GM23248 (cell line): Measurements from ENCODE around the gene PP2D1. TPM values are rescaled to one million over a fixed set of nuclear protein-coding genes. Genes with fewer than 3 reads are reported as not detected.

Source experiments
- DNase-seq: peaks from one replicate; pipeline ENCODE4 v3.0.0-alpha.2; 2015
- H2AFZ ChIP-seq: fragments of 200-600 bp; sonication (generic); 2 replicates; pipeline ENCODE4 v1.6.1; 2016; ENCODE audit warnings: antibody characterized with exemption
- H3F3A ChIP-seq: fragments of 200-600 bp; sonication (generic); 2 replicates; pipeline ENCODE4 v1.6.1; 2016; ENCODE audit warnings: mild to moderate bottlenecking, antibody characterized with exemption, mixed run types; ENCODE audit not compliant: insufficient read depth
- H3K27ac ChIP-seq: fragments of 200-600 bp; sonication (generic); 2 replicates; pipeline ENCODE4 v1.5.1; 2016; ENCODE audit warnings: mild to moderate bottlenecking
- H3K27me3 ChIP-seq: fragments of 200-600 bp; sonication (generic); replicated peaks from 2 replicates; pipeline ENCODE4 v1.6.1; 2016; ENCODE audit warnings: mild to moderate bottlenecking; ENCODE audit not compliant: insufficient read depth
- H3K36me3 ChIP-seq: fragments of 200-600 bp; sonication (generic); 2 replicates; pipeline ENCODE4 v1.6.1; 2016; ENCODE audit warnings: low read depth, mild to moderate bottlenecking
- H3K4me1 ChIP-seq: fragments of 200-600 bp; sonication (generic); 2 replicates; pipeline ENCODE4 v1.6.1; 2016; ENCODE audit warnings: mild to moderate bottlenecking; ENCODE audit not compliant: insufficient read depth
- H3K4me2 ChIP-seq: fragments of 200-600 bp; sonication (generic); one replicate; pipeline ENCODE4 v1.6.1; 2016; ENCODE audit warnings: mild to moderate bottlenecking; ENCODE audit not compliant: unreplicated experiment
- H3K4me3 ChIP-seq: fragments of 200-600 bp; sonication (generic); 2 replicates; pipeline ENCODE4 v1.5.1; 2016; ENCODE audit warnings: mild to moderate bottlenecking
- H3K79me2 ChIP-seq: fragments of 200-600 bp; sonication (generic); 2 replicates; pipeline ENCODE4 v1.6.1; 2016; ENCODE audit warnings: mild to moderate bottlenecking; ENCODE audit not compliant: insufficient read depth
- H3K9ac ChIP-seq: fragments of 200-600 bp; sonication (generic); 2 replicates; pipeline ENCODE4 v1.6.1; 2016; ENCODE audit warnings: mild to moderate bottlenecking
- H3K9me2 ChIP-seq: fragments of 200-600 bp; sonication (generic); 2 replicates; pipeline ENCODE4 v1.6.1; 2016; ENCODE audit warnings: mixed run types, mild to moderate bottlenecking, moderate library complexity; ENCODE audit not compliant: insufficient read depth
- H3K9me3 ChIP-seq: fragments of 200-600 bp; sonication (generic); one replicate; pipeline ENCODE4 v1.6.1; 2017; ENCODE audit warnings: low read depth
- H4K20me1 ChIP-seq: fragments of 200-600 bp; sonication (generic); 2 replicates; pipeline ENCODE4 v1.6.0; 2016; ENCODE audit not compliant: insufficient read depth
- EZH2 ChIP-seq: fragments of 200-600 bp; sonication (generic); IDR thresholded peaks from 2 replicates; pipeline ENCODE4 v1.6.1; 2018; ENCODE audit warnings: antibody characterized with exemption, mild to moderate bottlenecking; ENCODE audit not compliant: insufficient read depth, poor library complexity, severe bottlenecking
- EZH2phosphoT487 ChIP-seq: fragments of 200-600 bp; sonication (generic); IDR thresholded peaks from 2 replicates; pipeline ENCODE4 v1.6.1; 2018; ENCODE audit warnings: antibody characterized with exemption, moderate library complexity, mild to moderate bottlenecking, low read depth; ENCODE audit not compliant: insufficient read depth
- WGBS, 2 experiments: methylation state at CpG; one replicate each; pipeline ENCODE4 v1.1.6; 2015 to 2017; ENCODE audit warnings: low lambda C conversion rate in 2 of 2, low coverage in 1 of 2; ENCODE audit errors: missing lambda C conversion rate in 2 of 2; 5-methylcytosine and 5-hydroxymethylcytosine counted together
- in situ Hi-C: fragments of 300-500 bp; cut with MboI; formaldehyde crosslinking; loops from 2 replicates; pipeline ENCODE4 v1.15.0; 2020
- polyA plus RNA-seq: library from polyadenylated mRNA; unstranded; fragments of >200 nt; fragmentation: Nextera tagmentation; extraction: Ambion mirVana; gene quantifications from 2 replicates; pipeline ENCODE4 v1.2.1, GENCODE V29; 2016
- total RNA-seq: library from RNA; depleted of rRNA; stranded (reverse); fragments of >200 nt; shearing (Covaris generic); gene quantifications from 2 replicates; pipeline ENCODE4 v1.2.3, GENCODE V29; 2014

The PP2D1 gene
- total and polyA plus RNA-seq, 2 experiments from 2014 or later, result 0.16 TPM; not detected in 1

DNA sequence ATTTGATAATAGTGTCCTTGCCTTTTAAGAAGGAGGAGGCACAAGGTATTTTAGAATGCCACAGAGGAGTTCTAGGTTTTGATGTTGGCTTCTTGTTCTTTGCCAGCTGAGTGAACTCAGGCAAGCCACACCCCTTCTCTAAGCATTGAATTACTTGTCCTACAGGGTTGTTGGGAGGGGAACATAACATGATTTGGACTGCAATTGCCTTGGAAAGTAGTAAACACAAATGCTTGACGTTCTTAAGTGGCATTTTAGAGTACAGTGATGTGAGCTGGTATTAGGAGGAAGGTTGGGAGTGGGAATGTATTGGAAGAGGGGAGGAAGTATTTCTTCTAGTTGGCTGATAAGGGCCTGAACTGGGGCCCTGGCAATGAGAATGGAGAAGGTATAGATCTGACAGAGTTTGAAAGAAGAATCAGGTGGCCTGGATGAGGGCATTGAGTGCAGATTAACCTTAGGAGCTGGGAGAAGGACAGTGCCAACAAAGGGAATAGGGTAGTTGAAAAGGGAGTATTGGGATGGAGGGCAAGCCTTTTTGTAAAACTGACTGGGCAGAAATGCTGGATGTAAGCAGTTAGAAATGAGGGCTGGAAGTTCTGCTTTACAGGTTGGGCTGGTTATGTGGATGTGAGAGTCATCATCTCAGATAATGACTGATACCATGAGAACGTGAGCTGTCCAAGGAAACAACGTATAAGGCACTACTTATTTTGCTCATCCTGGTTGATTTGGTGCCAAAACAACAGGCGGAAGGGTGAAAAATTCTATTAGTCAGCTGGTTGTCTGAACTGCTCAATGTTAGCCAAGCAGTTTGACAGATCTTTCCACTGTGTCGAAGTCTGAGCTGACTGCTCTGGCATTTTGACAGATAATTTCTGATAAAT, 44.9 kb upstream of the PP2D1 start:
- peaks cover 37% of the 10 kb centered on the region for H3K4me1 ChIP-seq
- TF ChIP-seq EZH2phosphoT487 (no peak), EZH2 (no peak)
- no peak overlapping the region for H3K4me3 ChIP-seq
- H3K4me2 ChIP-seq, result peak overlapping the region; percentile 22
- no peaks in the 10 kb centered on the region for H3K9me3 ChIP-seq
- peak; percentile 93 for DNase-seq
- no peaks in the 10 kb centered on the region for H3K9me2 ChIP-seq
- H3F3A ChIP-seq, result peaks cover 43% of the 10 kb centered on the region
- H3K27me3 ChIP-seq, result no peaks in the 10 kb centered on the region
- no peaks in the 10 kb centered on the region for H3K36me3 ChIP-seq
- H3K9ac ChIP-seq, result no peak overlapping the region
- 0 out of 2 replicates have a peak, but pooled peaks cover 4% of the 10 kb centered on the region for H3K79me2 ChIP-seq
- H4K20me1 ChIP-seq, result no peaks in the 10 kb centered on the region
- peak overlapping the region; percentile 58 for H3K27ac ChIP-seq
- H2AFZ ChIP-seq, result no peak overlapping the region
- in situ Hi-C loops, result no loop called here
- 1 to 2% methylated on average over 5 of the region's 5 CpGs for WGBS, 2 experiments

DNA sequence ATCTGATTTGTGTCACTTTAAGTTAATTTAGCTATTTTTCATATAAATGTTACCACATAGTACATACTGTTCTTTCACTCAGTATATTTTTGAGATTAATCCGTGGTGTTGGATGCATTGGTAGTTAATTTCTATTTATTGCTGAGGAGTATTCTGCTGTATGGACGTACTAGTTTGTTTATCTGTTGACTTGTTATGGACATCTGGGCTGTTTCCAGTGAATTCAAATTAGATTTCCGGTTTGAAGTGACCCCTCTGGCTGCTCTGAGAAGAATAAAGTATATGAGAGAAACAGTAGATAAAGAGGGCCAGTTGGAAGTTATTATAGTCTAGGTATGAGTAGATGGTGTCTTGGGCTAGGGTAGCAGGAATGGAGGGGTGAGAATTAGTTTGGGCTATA, 43.8 kb upstream of the PP2D1 start:
- peaks cover 37% of the 10 kb centered on the region for H3F3A ChIP-seq
- TF ChIP-seq EZH2 (no peak), EZH2phosphoT487 (no peak)
- H3K9me2 ChIP-seq, result no peaks in the 10 kb centered on the region
- 73 to 75% methylated on average over 3 of the region's 3 CpGs for WGBS, 2 experiments
- H3K27ac ChIP-seq, result no peak overlapping the region
- H3K79me2 ChIP-seq, result 0 out of 2 replicates have a peak, but pooled peaks cover 4% of the 10 kb centered on the region
- H2AFZ ChIP-seq, result no peak overlapping the region
- H3K4me3 ChIP-seq, result no peak overlapping the region
- H3K9me3 ChIP-seq, result no peaks in the 10 kb centered on the region
- peaks cover 30% of the 10 kb centered on the region for H3K4me1 ChIP-seq
- DNase-seq, result no peak
- H3K9ac ChIP-seq, result no peak overlapping the region
- H3K36me3 ChIP-seq, result no peaks in the 10 kb centered on the region
- no peak overlapping the region for H3K4me2 ChIP-seq
- H4K20me1 ChIP-seq, result no peaks in the 10 kb centered on the region
- H3K27me3 ChIP-seq, result no peaks in the 10 kb centered on the region
- in situ Hi-C loops, result no loop called here

DNA sequence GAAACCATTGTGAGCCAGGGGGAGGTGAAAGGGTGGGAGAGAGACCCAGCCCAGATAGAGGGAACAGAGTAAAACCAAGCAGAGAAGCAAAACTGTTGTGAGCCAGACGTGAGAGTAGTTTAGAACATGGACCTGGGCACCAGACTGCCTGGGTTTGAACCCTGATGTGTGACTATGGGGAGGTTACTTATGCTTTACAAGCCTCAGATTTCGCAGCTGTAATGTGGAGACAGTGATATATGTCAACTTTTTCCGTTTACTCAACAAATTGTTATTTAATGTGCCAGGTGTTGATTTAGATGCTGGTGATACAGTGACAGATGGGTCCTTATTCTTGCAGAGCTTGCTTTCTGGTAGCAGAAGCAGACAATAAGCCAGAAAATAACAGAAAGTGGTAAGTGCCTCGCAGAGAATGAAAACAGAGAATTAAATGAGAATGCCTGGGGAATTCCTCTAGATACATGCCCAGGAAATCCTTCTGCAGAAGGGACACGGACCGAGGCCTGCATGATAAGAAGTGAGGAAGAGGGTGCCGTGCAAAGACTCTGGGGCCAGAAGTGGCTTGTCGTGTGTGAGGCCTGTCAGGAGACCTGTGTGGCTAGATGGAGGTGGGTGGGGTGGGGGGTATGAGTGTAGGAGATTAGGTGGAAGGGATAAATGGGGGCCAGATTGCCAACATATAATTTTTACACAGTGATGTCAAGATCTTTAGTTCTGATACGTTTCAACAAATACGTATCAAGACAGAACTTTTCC, 43.1 kb upstream of the PP2D1 start:
- in situ Hi-C loops, result no loop called here

DNA sequence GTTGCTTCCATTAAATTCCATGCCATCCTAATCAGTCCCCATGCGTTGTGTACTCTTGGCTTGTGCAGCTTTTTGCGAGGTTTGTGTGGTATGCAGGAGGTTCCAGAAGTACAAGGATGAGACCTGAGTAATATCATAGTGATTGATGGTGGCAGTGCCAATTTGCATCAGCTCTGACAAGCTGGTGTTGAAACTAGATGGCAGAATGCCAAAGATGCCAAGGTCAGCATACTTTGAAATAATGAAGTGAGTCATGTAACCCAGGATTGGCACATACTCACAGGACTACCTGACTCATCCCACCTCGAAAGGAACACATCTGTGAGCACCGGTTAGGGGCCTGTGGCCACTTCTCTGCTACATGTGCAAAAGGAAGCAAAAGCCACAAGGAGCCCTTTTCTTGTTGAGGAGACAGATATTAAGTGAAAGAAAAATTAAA, 42.5 kb upstream of the PP2D1 start:
- Histone ChIP-seq H4K20me1 (no peaks in the 10 kb centered on the region), H3K79me2 (no peaks in the 10 kb centered on the region), H3F3A (peaks cover 37% of the 10 kb centered on the region), H3K27ac (no peak overlapping the region), H3K4me1 (peaks cover 28% of the 10 kb centered on the region), H3K36me3 (no peaks in the 10 kb centered on the region), H3K9me3 (no peaks in the 10 kb centered on the region), H3K4me2 (peak overlapping the region; percentile 41), H3K9ac (no peak overlapping the region), H2AFZ (no peak overlapping the region), H3K9me2 (no peaks in the 10 kb centered on the region), H3K4me3 (no peak overlapping the region), H3K27me3 (no peaks in the 10 kb centered on the region)
- DNase-seq, result peak; percentile 86
- 14 to 17% methylated on average over 4 of the region's 4 CpGs for WGBS, 2 experiments
- in situ Hi-C loops, result no loop called here
- TF ChIP-seq EZH2 (no peak), EZH2phosphoT487 (no peak)

More for the DNA sequence above, 43.1 kb upstream of the PP2D1 start:
- Histone ChIP-seq H3K27ac (no peak overlapping the region), H3F3A (peaks cover 37% of the 10 kb centered on the region), H3K9me2 (no peaks in the 10 kb centered on the region), H3K27me3 (no peaks in the 10 kb centered on the region), H3K9me3 (no peaks in the 10 kb centered on the region), H4K20me1 (no peaks in the 10 kb centered on the region), H2AFZ (no peak overlapping the region), H3K9ac (no peak overlapping the region), H3K79me2 (0 out of 2 replicates have a peak, but pooled peaks cover 2% of the 10 kb centered on the region), H3K4me1 (peaks cover 28% of the 10 kb centered on the region), H3K4me2 (no peak overlapping the region), H3K36me3 (no peaks in the 10 kb centered on the region), H3K4me3 (no peak overlapping the region)
- WGBS, 2 experiments, result 89 to 90% methylated on average over 10 of the region's 10 CpGs
- no peak for TF ChIP-seq EZH2
- no peak for TF ChIP-seq EZH2phosphoT487
- peak; percentile 5 for DNase-seq
